Ishikawa (cell line): Measurements from ENCODE around the gene ING5.

ENCODE experiments used
- CEBPB ChIP-seq: IDR thresholded peaks from 2 replicates; pipeline ENCODE4 v1.6.1; 2012
- CREB1 ChIP-seq: IDR thresholded peaks from 2 replicates; pipeline ENCODE4 v1.6.1; 2012; ENCODE audit warnings: low read depth
- EGR1 ChIP-seq: IDR thresholded peaks from 2 replicates; pipeline ENCODE4 v1.6.1; 2012
- EP300 ChIP-seq: IDR thresholded peaks from 2 replicates; pipeline ENCODE4 v1.6.1; 2012; ENCODE audit warnings: borderline replicate concordance
- FOXM1 ChIP-seq: IDR thresholded peaks from 2 replicates; pipeline ENCODE4 v1.6.1; 2012; ENCODE audit warnings: low read depth, borderline replicate concordance
- MAX ChIP-seq: IDR thresholded peaks from 2 replicates; pipeline ENCODE4 v1.6.1; 2012
- NFIC ChIP-seq: IDR thresholded peaks from 2 replicates; pipeline ENCODE4 v1.6.1; 2012
- RAD21 ChIP-seq: IDR thresholded peaks from 2 replicates; pipeline ENCODE4 v1.6.1; 2012; ENCODE audit warnings: low read depth
- REST ChIP-seq: IDR thresholded peaks from 2 replicates; pipeline ENCODE4 v1.6.1; 2012; ENCODE audit warnings: low read depth, mild to moderate bottlenecking
- TAF1 ChIP-seq: IDR thresholded peaks from 2 replicates; pipeline ENCODE4 v1.6.1; 2012; ENCODE audit warnings: low read depth, mild to moderate bottlenecking
- TCF12 ChIP-seq: IDR thresholded peaks from 2 replicates; pipeline ENCODE4 v1.6.1; 2012; ENCODE audit warnings: low read depth
- TEAD4 ChIP-seq: IDR thresholded peaks from 2 replicates; pipeline ENCODE4 v1.6.1; 2012
- USF1 ChIP-seq: IDR thresholded peaks from 2 replicates; pipeline ENCODE4 v1.6.1; 2012
- YY1 ChIP-seq: IDR thresholded peaks from 2 replicates; pipeline ENCODE4 v1.6.1; 2012; ENCODE audit warnings: low read depth
- ZBTB7A ChIP-seq: IDR thresholded peaks from 2 replicates; pipeline ENCODE4 v1.6.1; 2012; ENCODE audit warnings: low read depth

Gene ING5

GRCh38 chr2:241672243-241673188 lies 29.3 kb upstream of the ING5 start:
- TF ChIP-seq CEBPB (no peak), RAD21 (no peak), REST (no peak), FOXM1 (no peak), TCF12 (no peak)

GRCh38 chr2:241673189-241673663 lies 28.6 kb upstream of the ING5 start:
- TF ChIP-seq CREB1: no peak
- no peak for TF ChIP-seq MAX
- TF ChIP-seq USF1: no peak
- no peak for TF ChIP-seq FOXM1
- no peak for TF ChIP-seq TAF1
- no peak for TF ChIP-seq NFIC
- no peak for TF ChIP-seq CEBPB
- TF ChIP-seq REST: no peak
- TF ChIP-seq ZBTB7A: no peak
- no peak for TF ChIP-seq EGR1
- no peak for TF ChIP-seq TCF12
- TF ChIP-seq EP300: no peak

GRCh38 chr2:241673797-241674725 lies 27.8 kb upstream of the ING5 start:
- TF ChIP-seq EGR1 (no peak), NFIC (no peak), EP300 (no peak), YY1 (no peak), RAD21 (no peak), CREB1 (no peak), TEAD4 (no peak), USF1 (no peak), MAX (no peak), TCF12 (no peak), FOXM1 (no peak), REST (no peak)

- no peak for TF ChIP-seq TAF1
- TF ChIP-seq EP300: no peak
- no peak for TF ChIP-seq MAX
- TF ChIP-seq EGR1: no peak
- no peak for TF ChIP-seq CEBPB
- TF ChIP-seq REST: no peak
- no peak for TF ChIP-seq NFIC
- no peak for TF ChIP-seq TCF12
- TF ChIP-seq TEAD4: no peak
- TF ChIP-seq FOXM1: no peak
- no peak for TF ChIP-seq ZBTB7A
- no peak for TF ChIP-seq YY1
- TF ChIP-seq CREB1: no peak
- no peak for TF ChIP-seq RAD21
These were observed 26.0 kb upstream of the ING5 start for GRCh38 chr2:241675885-241676284.
